GM23338 (cell line): Measurements from ENCODE around the gene ARMCX6.

ENCODE experiments used
- CREB1 ChIP-seq: fragments of 250-450 bp; sonication (Bioruptor Pico); IDR thresholded peaks from 2 replicates; pipeline ENCODE4 v1.5.0; 2020; ENCODE audit warnings: low read depth, mild to moderate bottlenecking, moderate library complexity
- EZH2 ChIP-seq: fragments of 200-600 bp; sonication (generic); IDR thresholded peaks from one replicate; pipeline ENCODE4 v1.8.0; 2017; ENCODE audit warnings: antibody characterized with exemption, mild to moderate bottlenecking, low read depth; ENCODE audit not compliant: unreplicated experiment
- EZH2phosphoT487 ChIP-seq: fragments of 200-600 bp; sonication (generic); IDR thresholded peaks from one replicate; pipeline ENCODE4 v1.8.1; 2018; ENCODE audit warnings: antibody characterized with exemption; ENCODE audit not compliant: unreplicated experiment
- JUNB ChIP-seq: IDR thresholded peaks from one replicate; pipeline ENCODE4 v1.6.1; 2016; ENCODE audit warnings: antibody characterized with exemption; ENCODE audit not compliant: unreplicated experiment
- NANOG ChIP-seq: IDR thresholded peaks from 2 replicates; pipeline ENCODE4 v1.6.1; 2016; ENCODE audit warnings: antibody characterized with exemption, borderline replicate concordance
- POLR2AphosphoS5 ChIP-seq: IDR thresholded peaks from 2 replicates; pipeline ENCODE4 v1.6.1; 2016; ENCODE audit warnings: antibody characterized with exemption, low read depth
- STAT1 ChIP-seq: IDR thresholded peaks from one replicate; pipeline ENCODE4 v1.6.1; 2016; ENCODE audit warnings: antibody characterized with exemption; ENCODE audit not compliant: unreplicated experiment
- ZNF114 ChIP-seq: fragments of 250-450 bp; sonication (Bioruptor Pico); IDR thresholded peaks from 2 replicates; pipeline ENCODE4 v1.5.0; 2020; ENCODE audit warnings: mild to moderate bottlenecking, moderate library complexity
- TF ChIP-seq, protein P1 (sequence below), 2 experiments: fragments of 200-600 bp in 1 of 2; sonication (generic) in 1 of 2; conservative IDR thresholded peaks; 2 replicates each; pipeline versions ENCODE4 v1.5.1 to v1.6.1; 2016 to 2017; ENCODE audit warnings: antibody characterized with exemption in 2 of 2, low read depth in 2 of 2, mild to moderate bottlenecking in 2 of 2, moderate library complexity in 1 of 2
- TF ChIP-seq, protein P2 (sequence below): IDR thresholded peaks from one replicate; pipeline ENCODE4 v1.6.1; 2018; ENCODE audit warnings: antibody characterized with exemption; ENCODE audit not compliant: unreplicated experiment
- TF ChIP-seq, protein P3 (sequence below): IDR thresholded peaks from 2 replicates; pipeline ENCODE4 v1.6.1; 2016; ENCODE audit warnings: antibody characterized with exemption

- TF ChIP-seq EZH2phosphoT487 (no peak), POLR2AphosphoS5 (no peak), CREB1 (CRISPR knock-in tag) (no peak), EZH2 (no peak), NANOG (no peak), JUNB (no peak), STAT1 (no peak), ZNF114 (CRISPR knock-in tag) (no peak)
- TF ChIP-seq, protein P1, sequence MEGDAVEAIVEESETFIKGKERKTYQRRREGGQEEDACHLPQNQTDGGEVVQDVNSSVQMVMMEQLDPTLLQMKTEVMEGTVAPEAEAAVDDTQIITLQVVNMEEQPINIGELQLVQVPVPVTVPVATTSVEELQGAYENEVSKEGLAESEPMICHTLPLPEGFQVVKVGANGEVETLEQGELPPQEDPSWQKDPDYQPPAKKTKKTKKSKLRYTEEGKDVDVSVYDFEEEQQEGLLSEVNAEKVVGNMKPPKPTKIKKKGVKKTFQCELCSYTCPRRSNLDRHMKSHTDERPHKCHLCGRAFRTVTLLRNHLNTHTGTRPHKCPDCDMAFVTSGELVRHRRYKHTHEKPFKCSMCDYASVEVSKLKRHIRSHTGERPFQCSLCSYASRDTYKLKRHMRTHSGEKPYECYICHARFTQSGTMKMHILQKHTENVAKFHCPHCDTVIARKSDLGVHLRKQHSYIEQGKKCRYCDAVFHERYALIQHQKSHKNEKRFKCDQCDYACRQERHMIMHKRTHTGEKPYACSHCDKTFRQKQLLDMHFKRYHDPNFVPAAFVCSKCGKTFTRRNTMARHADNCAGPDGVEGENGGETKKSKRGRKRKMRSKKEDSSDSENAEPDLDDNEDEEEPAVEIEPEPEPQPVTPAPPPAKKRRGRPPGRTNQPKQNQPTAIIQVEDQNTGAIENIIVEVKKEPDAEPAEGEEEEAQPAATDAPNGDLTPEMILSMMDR (conservative IDR thresholded peaks at IDR 0.05; ENCODE audit: low read depth in 2 of 2), result no peak
- TF ChIP-seq, protein P2, sequence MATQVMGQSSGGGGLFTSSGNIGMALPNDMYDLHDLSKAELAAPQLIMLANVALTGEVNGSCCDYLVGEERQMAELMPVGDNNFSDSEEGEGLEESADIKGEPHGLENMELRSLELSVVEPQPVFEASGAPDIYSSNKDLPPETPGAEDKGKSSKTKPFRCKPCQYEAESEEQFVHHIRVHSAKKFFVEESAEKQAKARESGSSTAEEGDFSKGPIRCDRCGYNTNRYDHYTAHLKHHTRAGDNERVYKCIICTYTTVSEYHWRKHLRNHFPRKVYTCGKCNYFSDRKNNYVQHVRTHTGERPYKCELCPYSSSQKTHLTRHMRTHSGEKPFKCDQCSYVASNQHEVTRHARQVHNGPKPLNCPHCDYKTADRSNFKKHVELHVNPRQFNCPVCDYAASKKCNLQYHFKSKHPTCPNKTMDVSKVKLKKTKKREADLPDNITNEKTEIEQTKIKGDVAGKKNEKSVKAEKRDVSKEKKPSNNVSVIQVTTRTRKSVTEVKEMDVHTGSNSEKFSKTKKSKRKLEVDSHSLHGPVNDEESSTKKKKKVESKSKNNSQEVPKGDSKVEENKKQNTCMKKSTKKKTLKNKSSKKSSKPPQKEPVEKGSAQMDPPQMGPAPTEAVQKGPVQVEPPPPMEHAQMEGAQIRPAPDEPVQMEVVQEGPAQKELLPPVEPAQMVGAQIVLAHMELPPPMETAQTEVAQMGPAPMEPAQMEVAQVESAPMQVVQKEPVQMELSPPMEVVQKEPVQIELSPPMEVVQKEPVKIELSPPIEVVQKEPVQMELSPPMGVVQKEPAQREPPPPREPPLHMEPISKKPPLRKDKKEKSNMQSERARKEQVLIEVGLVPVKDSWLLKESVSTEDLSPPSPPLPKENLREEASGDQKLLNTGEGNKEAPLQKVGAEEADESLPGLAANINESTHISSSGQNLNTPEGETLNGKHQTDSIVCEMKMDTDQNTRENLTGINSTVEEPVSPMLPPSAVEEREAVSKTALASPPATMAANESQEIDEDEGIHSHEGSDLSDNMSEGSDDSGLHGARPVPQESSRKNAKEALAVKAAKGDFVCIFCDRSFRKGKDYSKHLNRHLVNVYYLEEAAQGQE, result no peak
- TF ChIP-seq, protein P3, sequence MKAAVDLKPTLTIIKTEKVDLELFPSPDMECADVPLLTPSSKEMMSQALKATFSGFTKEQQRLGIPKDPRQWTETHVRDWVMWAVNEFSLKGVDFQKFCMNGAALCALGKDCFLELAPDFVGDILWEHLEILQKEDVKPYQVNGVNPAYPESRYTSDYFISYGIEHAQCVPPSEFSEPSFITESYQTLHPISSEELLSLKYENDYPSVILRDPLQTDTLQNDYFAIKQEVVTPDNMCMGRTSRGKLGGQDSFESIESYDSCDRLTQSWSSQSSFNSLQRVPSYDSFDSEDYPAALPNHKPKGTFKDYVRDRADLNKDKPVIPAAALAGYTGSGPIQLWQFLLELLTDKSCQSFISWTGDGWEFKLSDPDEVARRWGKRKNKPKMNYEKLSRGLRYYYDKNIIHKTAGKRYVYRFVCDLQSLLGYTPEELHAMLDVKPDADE, result no peak
These were observed 21.8 kb upstream of the ARMCX6 start for GRCh38 chrX:101639583-101639982.
